ENCODE measurements around the gene PCAT6. TPM values are rescaled to one million over a fixed set of nuclear protein-coding genes. Genes with fewer than 3 reads are reported as not detected.

PCAT6 gene
- total and polyA plus RNA-seq, 2 donors (not counting 3 experiments of a cell fraction or from before 2014, with no cell fraction given) = 1.7 to 2.4 TPM

- no peaks in the 10 kb centered on the region for H3K4me1 ChIP-seq (ENCODE audit: control insufficient read depth, extremely low read depth, insufficient read depth, low read length)
- ChIA-PET POLR2A (interaction anchor here (0.6 kb wide), 1 partner anchor 110 kb away, joined by 5 read pairs; no protein-coding TSS in a partner anchor), CTCF (interaction anchor here (1.1 to 1.4 kb wide), 2 partner anchors 11 to 18 kb away, joined by 3 to 4 read pairs; no protein-coding TSS in a partner anchor)
- BruUV-seq (replicated peaks) = no TSS peak
- H3K27ac ChIP-seq (ENCODE audit: insufficient read depth, low read depth, low read length) = no peak overlapping the region
- dilution Hi-C loops (cut with MboI; ENCODE audit: extremely low pct_ligation_motif_present, low sequenced_read_pairs) (no loop called here), intact Hi-C loops (cut with micrococcal nuclease) (no loop called here)
- no peaks in the 10 kb centered on the region for H3K9me3 ChIP-seq (replicated peaks; ENCODE audit: control insufficient read depth, insufficient read depth, low read length)
- H2AFZ ChIP-seq (ENCODE audit: low read depth, low read length) = no peak overlapping the region
- DNase-seq (ENCODE audit: low read depth, low spot score) (no peak), FAIRE-seq (no peak)
- H4K20me1 ChIP-seq (replicated peaks; ENCODE audit: control insufficient read depth, extremely low read depth, insufficient read depth, low read length) = no peaks in the 10 kb centered on the region
- H3K9me1 ChIP-seq (replicated peaks; ENCODE audit: control insufficient read depth, extremely low read depth, insufficient read depth, low read length) = no peaks in the 10 kb centered on the region
- H3K4me2 ChIP-seq (ENCODE audit: insufficient read depth, low read length) = no peak overlapping the region
- no peak overlapping the region for H3K9ac ChIP-seq (replicated peaks; ENCODE audit: extremely low read depth, insufficient read depth, low read length)
- no peak overlapping the region for H3K4me3 ChIP-seq (replicated peaks in 1 of 3; ENCODE audit: insufficient read depth in 1 of 3, low read depth in 1 of 3, low read length in 3 of 3)
- TF ChIP-seq, protein P1, sequence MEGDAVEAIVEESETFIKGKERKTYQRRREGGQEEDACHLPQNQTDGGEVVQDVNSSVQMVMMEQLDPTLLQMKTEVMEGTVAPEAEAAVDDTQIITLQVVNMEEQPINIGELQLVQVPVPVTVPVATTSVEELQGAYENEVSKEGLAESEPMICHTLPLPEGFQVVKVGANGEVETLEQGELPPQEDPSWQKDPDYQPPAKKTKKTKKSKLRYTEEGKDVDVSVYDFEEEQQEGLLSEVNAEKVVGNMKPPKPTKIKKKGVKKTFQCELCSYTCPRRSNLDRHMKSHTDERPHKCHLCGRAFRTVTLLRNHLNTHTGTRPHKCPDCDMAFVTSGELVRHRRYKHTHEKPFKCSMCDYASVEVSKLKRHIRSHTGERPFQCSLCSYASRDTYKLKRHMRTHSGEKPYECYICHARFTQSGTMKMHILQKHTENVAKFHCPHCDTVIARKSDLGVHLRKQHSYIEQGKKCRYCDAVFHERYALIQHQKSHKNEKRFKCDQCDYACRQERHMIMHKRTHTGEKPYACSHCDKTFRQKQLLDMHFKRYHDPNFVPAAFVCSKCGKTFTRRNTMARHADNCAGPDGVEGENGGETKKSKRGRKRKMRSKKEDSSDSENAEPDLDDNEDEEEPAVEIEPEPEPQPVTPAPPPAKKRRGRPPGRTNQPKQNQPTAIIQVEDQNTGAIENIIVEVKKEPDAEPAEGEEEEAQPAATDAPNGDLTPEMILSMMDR (IDR thresholded peaks at IDR 0.05; ENCODE audit: extremely low read depth in 1 of 2, insufficient read depth in 1 of 2, low read depth in 1 of 2, low read length in 2 of 2) = no peak
- TF ChIP-seq MAX (IDR thresholded peaks at IDR 0.05; ENCODE audit: insufficient read depth, insufficient read length) (no peak), GATA2 (IDR thresholded peaks at IDR 0.05; ENCODE audit: insufficient read depth, insufficient read length, low read depth, low read length) (no peak), FOS (IDR thresholded peaks at IDR 0.05; ENCODE audit: borderline replicate concordance, insufficient read depth, low read length) (no peak), POLR2AphosphoS5 (IDR thresholded peaks at IDR 0.05; ENCODE audit: insufficient read depth, low read depth, low read length) (no peak), MYC (IDR thresholded peaks at IDR 0.05; ENCODE audit: low read depth, low read length) (no peak), JUN (IDR thresholded peaks at IDR 0.05; ENCODE audit: borderline replicate concordance, insufficient read depth, insufficient read length, low read depth) (no peak), POLR2A (IDR thresholded peaks at IDR 0.05; ENCODE audit: low read depth, low read length) (no peak), EZH2 (IDR thresholded peaks at IDR 0.05; ENCODE audit: borderline replicate concordance, low read depth, low read length, severe bottlenecking) (no peak)
- no peaks in the 10 kb centered on the region for H3K79me2 ChIP-seq (ENCODE audit: control insufficient read depth, insufficient read depth, low read length)
- no peaks in the 10 kb centered on the region for H3K36me3 ChIP-seq (ENCODE audit: control insufficient read depth in 2 of 2, extremely low read depth in 1 of 2, insufficient read depth in 2 of 2, low read length in 2 of 2)
- H3K27me3 ChIP-seq (ENCODE audit: control insufficient read depth in 2 of 2, insufficient read depth in 2 of 2, low read length in 2 of 2) = peaks cover 0 to 6% of the 10 kb centered on the region in 2 experiments
Observed at GRCh38 chr1:202843081-202843480, 32.3 kb downstream of the PCAT6 start.
